GM19455 (cell line): ENCODE data around the gene SETX.

Source experiments
- ATAC-seq: cut with Tn5 transposase; IDR thresholded peaks from one replicate; pipeline ENCODE4 v1.9.1; 2021; ENCODE audit not compliant: unreplicated experiment

Gene SETX

DNA sequence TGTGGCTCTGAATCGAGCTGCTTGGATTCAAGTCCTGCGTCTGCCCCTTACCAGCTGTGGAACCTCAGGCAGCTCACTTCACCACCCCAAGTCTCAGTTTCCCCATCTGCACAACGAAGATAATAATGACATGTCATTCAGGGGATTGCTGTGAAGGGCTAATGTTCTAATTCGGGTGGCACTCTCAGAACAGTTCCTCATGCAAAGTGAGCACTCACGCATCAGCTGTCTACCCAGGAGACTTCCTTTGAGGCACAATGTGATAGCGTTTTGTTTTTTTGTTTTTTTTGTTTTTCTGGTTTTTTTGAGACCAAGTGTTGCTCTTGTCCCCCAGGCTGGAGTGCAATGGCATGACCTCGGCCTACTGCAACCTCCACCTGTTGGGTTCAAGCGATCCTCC is 136.6 kb downstream of the SETX start:
- ATAC-seq, result no peak

DNA sequence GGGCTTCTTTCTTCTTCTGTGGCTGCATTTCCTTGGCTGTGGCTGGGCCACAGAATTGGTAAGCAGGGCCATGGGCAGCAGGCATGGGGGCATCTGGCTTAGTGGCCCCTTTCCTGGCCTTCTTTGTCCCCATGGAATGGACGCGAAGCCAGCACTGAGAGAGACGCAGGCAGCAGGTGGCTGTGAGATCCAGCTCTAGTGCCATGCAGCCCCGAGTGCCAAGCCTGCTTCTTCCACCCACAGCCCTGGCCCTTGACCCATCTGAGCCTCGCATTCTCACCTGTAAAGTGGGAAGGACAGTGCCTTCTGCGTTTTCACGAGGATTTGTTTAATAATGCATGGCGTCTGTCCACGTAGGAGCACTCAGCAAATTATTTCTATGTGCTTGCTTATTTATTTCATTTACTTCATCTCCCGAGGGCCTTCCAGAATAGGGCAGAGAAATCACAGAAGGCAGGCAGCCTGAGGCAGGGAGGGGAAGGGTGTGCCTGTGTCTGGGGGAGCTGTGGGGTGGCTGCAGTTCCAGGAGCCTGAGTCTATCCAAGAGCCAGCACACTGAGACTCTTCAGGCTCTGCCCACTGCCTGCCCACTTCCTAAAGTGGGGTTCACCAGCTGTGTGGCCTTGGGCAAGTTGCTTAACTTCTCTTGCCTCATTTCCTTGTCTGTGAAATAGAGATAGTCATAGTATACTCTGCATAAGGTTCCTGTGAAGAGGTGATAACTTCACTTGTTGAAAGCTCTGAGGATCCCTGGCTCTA is 137.7 kb downstream of the SETX start:
- ATAC-seq, result no peak

DNA sequence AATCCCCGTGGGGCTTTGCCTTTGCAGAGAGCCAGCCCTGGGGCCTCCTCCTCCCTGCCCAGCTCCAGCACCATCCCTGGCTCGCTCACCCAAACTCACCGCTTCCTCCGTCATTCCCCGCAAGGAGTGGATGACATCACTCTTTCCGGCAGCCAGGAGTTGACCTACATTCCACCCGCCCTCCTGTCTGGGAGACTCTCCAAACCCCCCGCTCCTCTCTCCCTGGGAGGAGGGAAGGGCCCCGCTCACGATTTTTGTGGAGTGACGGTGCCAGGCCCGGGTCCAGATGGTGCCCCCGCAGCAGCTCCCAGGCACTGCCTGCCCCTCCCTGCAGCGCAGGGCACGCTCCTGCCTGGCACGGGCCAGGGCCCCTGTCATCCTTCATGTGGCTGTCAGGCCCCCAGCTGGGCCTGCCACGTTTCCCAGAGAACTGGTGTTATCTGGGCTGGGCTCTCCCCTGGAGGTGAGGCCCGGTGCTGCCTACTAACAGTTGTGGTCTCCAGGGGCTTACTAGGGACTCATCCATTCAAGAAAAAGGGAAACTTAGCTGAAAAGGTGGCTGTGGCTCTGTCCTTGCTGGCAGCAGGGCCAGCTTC is 140.7 kb downstream of the SETX start:
- ATAC-seq, result no peak

DNA sequence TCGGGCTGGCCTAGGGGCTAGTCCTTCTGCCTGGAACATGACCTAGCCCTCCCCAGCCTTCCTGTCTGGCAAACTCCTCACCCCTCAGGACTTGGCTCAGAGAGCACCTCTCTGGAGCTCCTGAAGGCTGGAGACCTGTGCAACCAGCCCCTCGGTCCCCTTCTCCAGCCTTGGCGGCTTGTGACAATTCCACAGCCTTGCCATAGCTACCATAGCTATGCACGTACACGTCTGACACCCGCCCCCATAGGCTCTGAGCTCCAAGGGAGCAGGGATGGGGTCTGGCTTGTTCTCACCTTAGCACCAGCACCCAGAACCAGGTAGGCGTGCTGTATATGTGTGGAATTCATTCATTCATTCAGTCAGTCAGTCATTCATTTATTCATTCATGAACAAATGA is 143.2 kb downstream of the SETX start:
- ATAC-seq, result no peak
